Mucosa of descending colon (tissue), 3 donors: ENCODE results near the gene MRPS25. TPM values are rescaled to one million over a fixed set of nuclear protein-coding genes. Genes with fewer than 3 reads are reported as not detected.

Source experiments
- ATAC-seq: fragments of 200-7000 bp; cut with Tn5 transposase; one replicate; pipeline ENCODE4 v1.9.1; 2020; ENCODE audit warnings: mild to moderate bottlenecking, moderate library complexity
- DNase-seq, 3 donors: peaks; one replicate each; pipeline ENCODE4 v3.0.0-alpha.2; 2020
- H3K36me3 ChIP-seq: fragments of 200-600 bp; one replicate; pipeline ENCODE4 v1.8.0; 2021; ENCODE audit warnings: low read depth, mild to moderate bottlenecking
- H3K4me1 ChIP-seq: fragments of 200-600 bp; one replicate; pipeline ENCODE4 v1.8.0; 2021; ENCODE audit warnings: low read depth, mild to moderate bottlenecking
- H3K4me3 ChIP-seq: fragments of 200-600 bp; one replicate; pipeline ENCODE4 v1.8.0; 2021; ENCODE audit warnings: mild to moderate bottlenecking
- H3K9me3 ChIP-seq: fragments of 200-600 bp; one replicate; pipeline ENCODE4 v1.8.0; 2021; ENCODE audit warnings: mild to moderate bottlenecking
- intact Hi-C, 2 donors: fragments of 100-400 bp; cut with DNase I in 1 of 2; cut with micrococcal nuclease in 1 of 2; formaldehyde crosslinking; loops; one replicate each; pipeline versions ENCODE4 v1.11.0 to v1.11.1; 2022; cut with DNase I, micrococcal nuclease
- total RNA-seq, 3 donors: library from RNA; stranded (reverse); fragmentation: NEBNext Ultra II Directional in 2 of 3; extraction: Animal tissue kit (Norgen Biotek cat#: 25700) in 2 of 3; gene quantifications; one replicate each; pipeline versions ENCODE4 v1.2.1 to v1.2.4, GENCODE V29; 2021 to 2023
- TF ChIP-seq, protein P1 (sequence below): fragments of 200-600 bp; IDR thresholded peaks from one replicate; pipeline ENCODE4 v1.8.0; 2022; ENCODE audit warnings: antibody characterized with exemption, mild to moderate bottlenecking
- donor health status: DM: no; HTN: no; CAD: no; lungs with moderate emphysema.
- donor health status: DM: no; HTN: no; CAD: no.
- donor health status: DM: no; HTN: yes; CAD: no.

Gene MRPS25
- total RNA-seq, 3 donors from 2014 or later = 72.1 to 84.0 (median 78.7) TPM

DNA sequence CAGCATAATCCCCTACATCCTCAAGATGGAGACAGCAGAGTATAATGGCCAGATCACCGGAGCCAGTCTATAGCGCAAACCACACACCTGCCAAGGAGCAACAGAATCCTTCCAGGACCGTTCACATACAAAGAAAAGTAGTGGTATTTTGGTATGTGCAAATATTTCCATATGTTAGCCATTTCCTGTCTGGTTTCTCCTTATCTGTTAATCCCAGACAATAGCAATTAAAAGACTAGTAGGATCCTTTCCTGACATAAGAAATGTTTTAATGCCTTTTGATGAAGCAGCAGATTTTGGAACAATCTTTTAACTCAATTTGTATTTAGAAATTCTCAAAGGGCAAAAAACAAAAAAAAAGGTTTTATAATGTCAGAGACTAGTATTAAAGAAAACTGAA, 22.2 kb downstream of the MRPS25 start:
- Histone ChIP-seq H3K9me3 (no peaks in the 10 kb centered on the region), H3K4me3 (no peak overlapping the region), H3K4me1 (no peaks in the 10 kb centered on the region), H3K36me3 (peaks cover 4% of the 10 kb centered on the region)
- no peak for ATAC-seq
- TF ChIP-seq, protein P1, sequence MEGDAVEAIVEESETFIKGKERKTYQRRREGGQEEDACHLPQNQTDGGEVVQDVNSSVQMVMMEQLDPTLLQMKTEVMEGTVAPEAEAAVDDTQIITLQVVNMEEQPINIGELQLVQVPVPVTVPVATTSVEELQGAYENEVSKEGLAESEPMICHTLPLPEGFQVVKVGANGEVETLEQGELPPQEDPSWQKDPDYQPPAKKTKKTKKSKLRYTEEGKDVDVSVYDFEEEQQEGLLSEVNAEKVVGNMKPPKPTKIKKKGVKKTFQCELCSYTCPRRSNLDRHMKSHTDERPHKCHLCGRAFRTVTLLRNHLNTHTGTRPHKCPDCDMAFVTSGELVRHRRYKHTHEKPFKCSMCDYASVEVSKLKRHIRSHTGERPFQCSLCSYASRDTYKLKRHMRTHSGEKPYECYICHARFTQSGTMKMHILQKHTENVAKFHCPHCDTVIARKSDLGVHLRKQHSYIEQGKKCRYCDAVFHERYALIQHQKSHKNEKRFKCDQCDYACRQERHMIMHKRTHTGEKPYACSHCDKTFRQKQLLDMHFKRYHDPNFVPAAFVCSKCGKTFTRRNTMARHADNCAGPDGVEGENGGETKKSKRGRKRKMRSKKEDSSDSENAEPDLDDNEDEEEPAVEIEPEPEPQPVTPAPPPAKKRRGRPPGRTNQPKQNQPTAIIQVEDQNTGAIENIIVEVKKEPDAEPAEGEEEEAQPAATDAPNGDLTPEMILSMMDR = no peak
- intact Hi-C loops = no loop called here
- no peak for DNase-seq

DNA sequence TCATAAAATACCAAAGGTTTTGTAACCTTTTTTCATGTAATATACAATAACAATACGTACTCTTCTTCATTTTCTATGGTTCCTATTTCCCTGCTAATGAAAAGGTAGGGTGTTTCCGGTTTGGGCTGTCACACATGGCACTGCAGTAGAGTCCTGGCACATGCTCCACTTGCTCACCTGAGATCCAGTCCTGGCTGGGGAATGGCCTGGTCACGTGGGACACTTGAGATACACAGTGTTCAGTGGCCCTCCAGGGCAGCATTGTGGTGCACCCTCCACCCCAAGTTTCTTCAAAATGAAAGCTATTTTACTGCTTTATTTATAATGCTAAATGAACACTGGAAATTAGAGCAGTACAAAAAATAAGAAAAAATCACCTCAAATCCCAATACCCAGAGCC, 23.2 kb downstream of the MRPS25 start:
- ATAC-seq = no peak
- no peak for DNase-seq
- Histone ChIP-seq H3K4me1 (no peaks in the 10 kb centered on the region), H3K36me3 (peaks cover 4% of the 10 kb centered on the region), H3K4me3 (no peak overlapping the region), H3K9me3 (no peaks in the 10 kb centered on the region)
- TF ChIP-seq, protein P1 = no peak
- intact Hi-C loops = no loop called here

DNA sequence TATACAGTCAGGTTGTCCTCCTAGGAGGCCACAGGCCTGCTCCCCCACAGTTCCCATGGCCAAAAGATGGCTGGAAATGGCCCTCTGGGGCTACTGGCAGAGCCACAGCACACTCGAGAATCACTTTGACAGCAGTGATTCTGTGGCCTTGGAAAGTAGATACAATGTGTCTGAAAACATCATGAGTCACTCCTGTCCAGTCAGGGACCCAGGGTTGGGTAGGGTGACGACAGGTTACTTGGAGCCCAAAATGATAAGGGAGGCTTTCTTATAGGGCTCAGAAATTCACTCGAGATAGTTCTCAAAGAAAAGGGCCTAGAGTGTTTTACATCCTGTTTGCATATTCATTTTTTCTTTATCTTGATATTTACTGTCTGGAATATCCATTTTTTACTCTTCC, 24.3 kb downstream of the MRPS25 start:
- peaks cover 4% of the 10 kb centered on the region for H3K36me3 ChIP-seq
- H3K4me1 ChIP-seq = no peaks in the 10 kb centered on the region
- DNase-seq (no peak), ATAC-seq (no peak)
- no peaks in the 10 kb centered on the region for H3K9me3 ChIP-seq
- TF ChIP-seq, protein P1 = no peak
- intact Hi-C loops = no loop called here
- no peak overlapping the region for H3K4me3 ChIP-seq

DNA sequence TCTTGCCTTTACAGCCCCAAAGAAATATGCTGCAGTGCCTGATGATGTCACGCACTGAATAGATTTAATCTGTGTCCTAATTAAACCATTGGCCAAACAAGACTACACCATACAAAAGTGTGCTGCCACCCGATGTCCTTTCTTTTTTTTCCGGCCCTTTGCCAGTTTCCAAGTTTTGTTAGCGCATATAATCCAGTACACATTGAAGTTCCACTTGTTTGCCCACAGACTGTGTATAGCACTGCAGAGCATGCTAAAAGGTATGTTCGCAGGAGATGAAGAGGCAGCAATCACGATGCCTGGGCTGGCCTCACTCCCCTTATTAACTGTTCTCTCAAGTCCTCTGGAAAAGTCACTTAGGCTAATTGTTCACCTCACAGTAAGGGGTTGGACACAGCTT, 26.8 kb downstream of the MRPS25 start:
- H3K9me3 ChIP-seq = no peaks in the 10 kb centered on the region
- no peak overlapping the region for H3K4me3 ChIP-seq
- TF ChIP-seq, protein P1 = no peak
- ATAC-seq (no peak), DNase-seq (no peak)
- H3K4me1 ChIP-seq = no peaks in the 10 kb centered on the region
- intact Hi-C loops = no loop called here
- H3K36me3 ChIP-seq = peaks cover 15% of the 10 kb centered on the region

DNA sequence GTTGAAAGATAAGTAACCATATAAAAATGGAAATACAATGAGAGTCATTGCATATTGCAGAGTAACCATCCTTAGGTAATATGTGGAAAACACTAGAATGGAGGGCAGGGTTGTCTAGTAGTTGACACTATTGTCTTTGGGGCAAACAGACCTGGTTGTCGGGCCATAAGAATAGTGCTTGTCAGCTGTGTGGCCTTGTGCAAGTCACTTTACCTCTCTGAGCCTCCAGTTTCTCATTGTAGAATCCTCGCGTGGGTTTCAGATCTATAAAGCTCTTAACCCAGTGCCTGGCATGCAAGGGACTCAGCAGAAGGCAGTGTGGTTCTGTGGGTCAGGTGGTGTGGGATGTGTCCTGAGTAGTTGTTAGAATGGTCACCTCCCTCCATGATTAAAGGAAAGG, 32.0 kb downstream of the MRPS25 start:
- DNase-seq = no peak
- Histone ChIP-seq H3K36me3 (peaks cover 11% of the 10 kb centered on the region), H3K9me3 (no peaks in the 10 kb centered on the region), H3K4me1 (no peaks in the 10 kb centered on the region), H3K4me3 (no peak overlapping the region)
- TF ChIP-seq, protein P1 = no peak
- no peak for ATAC-seq
- intact Hi-C loops = no loop called here

DNA sequence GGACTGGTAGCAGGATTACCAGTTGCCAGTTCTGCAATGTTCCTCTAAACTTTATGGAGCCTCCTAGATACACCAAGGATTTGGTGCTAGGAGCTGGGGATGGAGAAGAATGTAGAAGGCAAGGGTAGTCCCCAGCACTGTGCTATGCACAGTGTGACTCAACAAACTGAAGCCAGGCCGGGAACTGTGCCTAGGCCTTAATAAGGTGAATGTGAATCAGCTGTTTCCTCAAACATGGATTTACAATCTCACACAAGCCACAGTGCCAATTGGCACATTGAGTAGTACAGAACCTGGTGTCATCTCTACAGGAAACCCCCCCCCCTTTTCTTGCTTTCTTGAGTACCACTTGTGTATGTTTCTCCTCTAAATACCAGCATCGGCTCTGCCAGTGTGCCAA, 32.5 kb downstream of the MRPS25 start:
- H3K36me3 ChIP-seq = peaks cover 11% of the 10 kb centered on the region

More for the DNA sequence above, 32.5 kb downstream of the MRPS25 start:
- Histone ChIP-seq H3K4me3 (no peak overlapping the region), H3K9me3 (no peaks in the 10 kb centered on the region), H3K4me1 (no peaks in the 10 kb centered on the region)
- ATAC-seq = no peak
- DNase-seq = no peak
- TF ChIP-seq, protein P1 = no peak
- intact Hi-C loops = no loop called here
